GM19455 (cell line): Measurements from ENCODE around the gene TSPEAR.

Experiments
- ATAC-seq: cut with Tn5 transposase; IDR thresholded peaks from one replicate; pipeline ENCODE4 v1.9.1; 2021; ENCODE audit not compliant: unreplicated experiment

TSPEAR gene

DNA sequence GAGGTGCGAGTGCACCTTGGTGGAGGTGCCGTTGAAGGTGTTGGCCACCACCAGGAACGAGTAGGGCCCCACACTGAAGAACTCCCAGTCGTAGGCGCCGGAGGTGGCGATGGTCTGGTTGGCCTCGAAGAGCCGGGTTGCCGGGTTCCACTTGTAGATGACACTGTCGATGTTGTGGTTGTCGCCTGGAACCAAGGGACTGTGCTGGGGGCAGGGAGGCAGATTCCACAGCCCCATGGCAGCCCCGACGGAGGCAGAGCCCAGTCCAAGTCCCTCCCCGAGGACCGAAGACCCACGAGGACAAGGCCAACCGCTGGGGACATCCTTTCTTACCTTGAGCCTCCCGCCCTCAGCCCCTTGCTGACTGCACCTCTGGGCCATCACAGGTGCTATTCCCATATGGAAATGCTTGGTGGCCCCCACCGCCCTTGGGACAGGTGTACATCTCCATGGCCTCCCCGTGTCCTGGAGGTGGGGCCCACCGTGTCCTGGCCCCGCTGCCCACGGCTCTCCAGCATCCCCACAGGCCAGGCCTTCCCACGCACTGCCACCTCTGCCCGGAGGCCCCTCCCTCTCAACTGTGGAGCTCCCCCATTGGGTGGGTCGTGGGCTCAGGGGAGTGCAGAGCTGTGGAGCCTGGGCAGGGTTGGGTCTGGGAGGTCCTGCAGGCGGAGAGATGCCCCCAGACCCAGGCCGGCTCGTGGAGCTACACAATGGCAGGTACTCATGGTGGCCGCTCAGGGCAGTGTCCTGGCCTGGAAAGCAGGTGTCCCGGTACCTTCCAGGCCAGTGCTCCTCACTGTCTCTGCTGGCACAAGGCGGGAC is 189.2 kb downstream of the TSPEAR start:
- no peak for ATAC-seq

- ATAC-seq: no peak
Measured at GRCh38 chr21:44521301-44521927, 190.0 kb downstream of the TSPEAR start.

- no peak for ATAC-seq
Measured at GRCh38 chr21:44520326-44521300, 190.8 kb downstream of the TSPEAR start.

DNA sequence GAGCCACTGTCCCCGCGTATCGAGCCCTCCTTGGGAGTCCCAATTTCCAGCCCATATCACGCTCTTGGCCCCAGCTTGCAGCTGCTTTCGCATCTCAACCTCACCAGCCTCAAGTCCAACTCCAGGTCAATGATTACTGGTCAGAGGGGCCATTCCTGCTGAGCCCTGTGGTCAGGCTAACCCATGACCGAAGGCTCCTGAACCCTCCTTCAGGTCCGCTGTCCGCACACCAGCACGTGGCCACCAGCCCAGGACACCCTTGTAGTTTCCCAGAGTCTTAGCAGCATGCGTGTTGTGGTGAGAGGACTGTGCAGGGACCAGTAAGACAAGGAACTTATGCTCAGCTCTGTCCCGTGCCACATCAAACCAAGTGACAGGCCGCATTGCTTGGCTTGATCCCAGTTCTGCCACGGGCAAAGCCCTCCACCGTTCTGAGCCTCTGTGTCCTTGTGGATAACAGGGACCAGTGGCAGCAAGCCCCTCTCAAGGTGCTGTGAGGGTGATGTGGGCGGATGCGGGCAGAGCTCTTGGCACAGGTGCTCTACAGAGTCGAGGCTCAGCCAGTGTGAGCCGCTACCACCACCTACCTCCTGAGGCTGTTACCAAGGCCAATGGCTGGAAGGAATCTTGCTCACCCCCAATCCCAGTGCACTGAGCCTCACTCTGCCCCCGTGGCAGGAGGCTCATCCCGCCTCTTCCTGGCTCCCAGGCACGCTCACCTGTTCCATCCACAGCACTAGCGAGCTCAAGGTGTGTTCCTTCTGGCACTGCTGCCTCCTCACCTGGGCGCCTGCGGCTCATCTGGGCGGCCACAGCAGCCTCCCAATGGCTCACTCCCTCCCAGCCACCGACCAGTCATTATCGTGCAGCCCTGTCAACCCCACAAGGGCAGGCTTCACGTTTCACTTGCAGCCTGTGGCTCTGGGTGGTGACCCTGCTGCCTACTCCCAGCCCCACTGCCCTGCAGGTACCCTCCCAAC is 191.7 kb downstream of the TSPEAR start:
- ATAC-seq: no peak

GRCh38 chr21:44518686-44519085 is 192.7 kb downstream of the TSPEAR start:
- ATAC-seq: no peak

- no peak for ATAC-seq
Measured at GRCh38 chr21:44517175-44517899, 194.0 kb downstream of the TSPEAR start.

DNA sequence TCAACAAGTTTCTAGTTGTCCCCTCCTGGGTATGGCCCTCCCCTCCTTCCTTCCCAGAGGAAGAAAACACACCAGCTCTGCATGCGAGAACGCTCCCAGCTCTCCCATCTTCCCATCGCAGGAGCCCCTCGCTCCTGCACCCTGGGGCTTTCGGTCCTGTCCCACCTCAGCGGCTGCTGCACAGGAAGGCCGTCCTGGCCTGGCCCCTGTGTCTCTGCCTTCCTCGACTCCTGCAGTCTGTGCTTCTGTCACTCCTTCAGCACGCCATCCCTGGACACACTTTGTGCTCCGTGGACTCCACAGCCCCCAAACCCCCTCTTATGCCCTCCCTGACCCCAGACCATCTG is 194.6 kb downstream of the TSPEAR start:
- no peak for ATAC-seq

GRCh38 chr21:44516342-44516741 is 195.0 kb downstream of the TSPEAR start:
- ATAC-seq: no peak

DNA sequence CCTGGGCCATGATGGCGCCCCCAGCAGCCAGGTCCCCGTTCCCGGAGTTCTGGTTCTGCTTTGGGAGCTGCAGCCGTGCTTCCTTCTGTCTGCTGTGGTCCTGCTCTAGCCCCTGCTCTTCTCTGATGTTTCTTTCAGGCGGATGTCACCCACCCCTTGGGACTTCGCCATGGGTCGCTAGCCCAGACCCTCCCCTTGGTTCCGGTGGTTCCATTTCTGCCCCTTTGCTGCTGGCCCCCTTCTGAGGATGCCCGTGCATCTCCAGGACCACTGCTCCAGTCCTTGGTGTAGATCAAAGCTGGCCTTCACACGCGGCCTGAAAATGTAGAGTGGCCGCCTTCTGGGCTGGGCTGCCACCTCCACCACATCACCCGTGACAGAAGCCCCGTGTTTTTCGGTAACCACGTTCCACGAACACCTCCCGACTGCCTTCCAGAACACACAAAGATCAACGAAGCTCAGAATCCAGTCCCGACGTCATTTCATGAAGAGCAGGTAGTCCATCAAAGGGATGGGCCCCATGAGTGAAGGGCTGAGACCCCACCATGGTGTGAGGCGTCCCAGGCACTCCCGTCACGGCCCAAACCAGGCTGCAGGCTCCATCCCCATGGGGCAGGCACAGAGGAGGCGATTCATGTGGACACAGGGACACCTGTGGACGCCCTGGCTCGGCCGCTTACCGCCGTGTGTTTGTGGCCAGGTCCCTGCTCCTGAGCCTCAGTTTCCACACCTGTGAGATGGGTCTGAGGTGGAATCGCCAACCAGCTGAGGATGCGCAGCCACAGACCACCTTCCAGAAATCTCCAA is 195.8 kb downstream of the TSPEAR start:
- ATAC-seq: no peak

DNA sequence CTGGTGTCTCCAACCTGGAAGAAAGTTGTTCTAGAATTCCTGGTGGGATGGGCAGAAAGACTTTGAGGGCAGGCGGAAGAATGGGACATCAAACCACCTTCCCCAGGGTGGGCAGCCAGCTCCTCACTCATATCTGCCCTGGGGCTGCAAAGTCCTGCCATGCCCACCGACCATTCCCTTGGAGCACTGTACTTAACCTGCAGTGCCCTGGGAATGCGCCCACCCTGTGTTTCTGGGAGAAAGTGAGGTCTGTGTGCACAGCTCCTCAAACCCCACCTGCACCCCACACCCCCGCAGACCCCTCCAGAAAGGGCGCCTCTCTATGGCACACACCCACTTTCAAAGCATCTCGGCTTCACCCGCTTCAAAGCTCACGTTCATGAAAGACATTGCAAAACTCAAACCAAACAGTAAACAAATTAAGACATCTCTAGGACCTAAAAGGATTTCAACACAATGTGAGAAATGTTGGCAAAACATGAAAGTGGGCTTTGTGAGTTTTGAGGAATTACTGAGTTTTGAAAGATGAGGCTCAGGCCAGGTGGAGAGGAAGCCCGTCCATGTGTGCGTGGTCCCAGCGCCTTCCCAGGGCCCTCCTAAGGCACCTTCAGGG is 196.5 kb downstream of the TSPEAR start:
- no peak for ATAC-seq

GRCh38 chr21:44514218-44514520 is 197.2 kb downstream of the TSPEAR start:
- no peak for ATAC-seq

DNA sequence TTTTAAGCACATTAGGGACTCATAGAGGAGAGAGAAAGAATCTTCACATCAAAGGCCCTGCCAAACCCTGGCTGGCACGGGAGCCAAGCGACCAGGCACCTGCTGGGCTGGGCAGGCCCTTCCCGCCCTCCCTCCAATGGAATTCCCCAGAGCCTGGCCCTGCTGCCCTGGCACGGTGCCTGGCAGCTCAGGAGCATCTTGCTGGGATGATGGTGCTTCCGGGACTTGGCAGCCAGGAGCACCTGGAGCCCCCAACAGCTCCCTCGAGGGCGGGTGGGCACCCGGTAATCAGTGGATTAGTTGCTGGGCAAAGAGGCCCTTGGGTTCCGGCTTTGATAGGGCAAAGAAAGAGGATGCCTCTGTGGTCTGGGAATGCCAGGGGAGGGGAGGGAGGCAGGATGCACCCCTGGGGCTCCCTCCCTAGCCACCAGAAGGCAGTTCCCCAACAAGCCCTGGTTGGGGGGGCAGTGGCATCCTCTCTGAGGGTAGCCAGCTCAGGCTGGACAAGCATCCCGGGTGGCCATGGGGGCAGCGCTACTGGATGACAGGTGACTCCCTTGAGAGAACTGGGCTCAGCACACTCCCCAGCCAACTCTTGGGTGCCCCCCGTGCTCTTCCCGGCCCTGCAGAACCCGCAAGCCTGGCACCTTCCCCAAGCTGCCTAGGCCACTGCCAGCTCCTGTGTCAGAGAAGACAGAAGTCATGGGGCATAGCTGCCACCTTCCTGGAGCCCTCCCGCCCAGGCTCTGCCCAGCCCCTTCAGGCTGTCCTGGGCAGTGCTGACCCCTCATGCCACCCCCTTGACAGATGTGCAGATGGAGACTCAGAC is 197.8 kb downstream of the TSPEAR start:
- no peak for ATAC-seq

- ATAC-seq: no peak
Measured at GRCh38 chr21:44512496-44513388, 198.6 kb downstream of the TSPEAR start.

DNA sequence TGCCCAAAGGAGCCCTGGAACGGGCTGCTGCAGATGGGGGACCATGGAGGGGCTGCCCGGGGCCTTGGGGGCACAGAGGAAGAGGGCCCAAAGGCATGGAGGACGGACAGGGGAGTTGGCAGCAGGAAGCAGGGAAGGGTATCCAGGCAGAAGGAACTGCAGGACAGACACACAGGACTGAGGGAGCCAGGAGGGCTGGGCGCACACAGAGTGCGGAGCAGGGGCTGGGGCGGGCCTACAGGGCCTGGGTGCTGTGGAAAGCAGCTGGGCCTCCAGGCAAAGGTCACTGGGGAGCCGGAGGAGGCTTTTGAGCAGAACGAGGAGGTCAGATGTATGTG is 199.5 kb downstream of the TSPEAR start:
- ATAC-seq: no peak

- no peak for ATAC-seq
Measured at GRCh38 chr21:44511219-44511937, 200.0 kb downstream of the TSPEAR start.

DNA sequence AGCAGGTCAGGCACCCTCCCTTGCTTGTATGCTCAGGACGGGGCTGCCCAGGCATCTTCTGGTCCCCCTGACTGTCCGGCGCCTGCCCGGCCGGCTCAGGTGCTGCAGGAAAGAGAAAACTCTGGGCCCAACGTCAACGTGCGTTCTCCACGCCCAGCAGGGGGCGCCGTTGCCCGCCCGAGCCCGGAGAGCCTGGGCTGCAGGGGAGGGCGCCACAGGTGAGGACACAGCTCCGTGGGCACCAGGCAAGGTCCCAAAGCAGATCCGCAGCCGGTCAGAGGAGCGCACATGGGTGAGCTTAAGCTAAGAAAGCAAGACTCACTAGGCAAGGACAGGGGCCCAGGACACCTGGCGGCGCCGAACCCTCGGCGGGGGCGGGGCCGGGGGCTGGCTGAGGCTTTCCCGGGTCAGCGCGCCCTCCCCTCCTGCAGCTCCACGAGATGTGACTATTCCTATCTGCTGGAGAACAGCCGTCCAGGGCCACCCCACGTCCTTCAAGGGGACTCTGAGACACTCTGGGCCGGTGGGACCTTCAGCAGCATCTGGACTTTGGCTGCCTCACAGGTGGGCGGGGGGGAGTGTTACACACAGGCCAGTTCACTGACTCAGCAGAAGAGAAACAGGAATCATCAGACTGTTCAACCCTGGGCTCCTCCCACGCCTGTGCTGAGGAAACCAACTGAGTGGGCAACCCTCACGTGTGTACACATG is 200.7 kb downstream of the TSPEAR start:
- ATAC-seq: no peak
